ENCODE data around the gene IMMP2L.

GRCh38 chr7:111535142-111535870 lies 27.0 kb downstream of the IMMP2L start:
- TF ChIP-seq POLR2A (IDR thresholded peaks at IDR 0.05): no peak
- TF ChIP-seq CTCF (IDR thresholded peaks at IDR 0.05): no peak

All from right lobe of liver (tissue), 4 donors.